Measurements from ENCODE around the gene PCBP3.

Gene PCBP3

GRCh38 chr21:45826676-45827301 lies 183.3 kb downstream of the PCBP3 start:
- no peak overlapping the region for H3K4me3 ChIP-seq (ENCODE audit: control insufficient read depth in 1 of 7, extremely low read depth in 1 of 7, insufficient read depth in 4 of 7, low read depth in 2 of 7, low read length in 6 of 7)

GRCh38 chr21:45827302-45827692 lies 183.8 kb downstream of the PCBP3 start:
- peaks cover 0 to 5% (median 0%) of the 10 kb centered on the region in 5 experiments for H3K27me3 ChIP-seq (replicated peaks in 2 of 5; ENCODE audit: control insufficient read depth in 4 of 5, insufficient read depth in 5 of 5, low read length in 4 of 5)
- H3K9me3 ChIP-seq (ENCODE audit: control extremely low read depth in 1 of 5, control insufficient read depth in 4 of 5, insufficient read depth in 2 of 5, low read depth in 1 of 5, low read length in 4 of 5), result peaks cover 0 to 3% (median 0%) of the 10 kb centered on the region in 5 experiments
- no peak overlapping the region for H3K4me3 ChIP-seq (ENCODE audit: control insufficient read depth in 1 of 7, extremely low read depth in 1 of 7, insufficient read depth in 4 of 7, low read depth in 2 of 7, low read length in 6 of 7)
- no peaks in the 10 kb centered on the region for H3K36me3 ChIP-seq (ENCODE audit: control insufficient read depth in 4 of 4, insufficient read depth in 4 of 4, low read length in 3 of 4)
- ChIA-PET POLR2A (interaction anchor here (0.6 kb wide), 1 partner anchor 33 kb away, joined by 3 read pairs; no protein-coding TSS in a partner anchor), CTCF (no interaction called here)
- 100% methylated on average over 4 of the region's 9 CpGs for WGBS (ENCODE audit: insufficient coverage)
- H3K4me1 ChIP-seq (ENCODE audit: control extremely low read depth in 1 of 4, control insufficient read depth in 4 of 4, insufficient read depth in 4 of 4, low read length in 3 of 4), result no peaks in the 10 kb centered on the region
- H3K27ac ChIP-seq (ENCODE audit: insufficient read depth in 1 of 2, low read depth in 1 of 2, low read length in 2 of 2, poor library complexity in 1 of 2, severe bottlenecking in 2 of 2), result no peak overlapping the region
- no peak for DNase-seq

More at GRCh38 chr21:45826676-45827301, 183.3 kb downstream of the PCBP3 start:
- Histone ChIP-seq H3K27me3 (replicated peaks in 2 of 5; ENCODE audit: control insufficient read depth in 4 of 5, insufficient read depth in 5 of 5, low read length in 4 of 5) (peaks cover 0 to 5% (median 0%) of the 10 kb centered on the region in 5 experiments), H3K9me3 (ENCODE audit: control extremely low read depth in 1 of 5, control insufficient read depth in 4 of 5, insufficient read depth in 2 of 5, low read depth in 1 of 5, low read length in 4 of 5) (no peaks in the 10 kb centered on the region), H3K36me3 (ENCODE audit: control insufficient read depth in 4 of 4, insufficient read depth in 4 of 4, low read length in 3 of 4) (no peaks in the 10 kb centered on the region), H3K27ac (ENCODE audit: insufficient read depth in 1 of 2, low read depth in 1 of 2, low read length in 2 of 2, poor library complexity in 1 of 2, severe bottlenecking in 2 of 2) (no peak overlapping the region), H3K4me1 (ENCODE audit: control extremely low read depth in 1 of 4, control insufficient read depth in 4 of 4, insufficient read depth in 4 of 4, low read length in 3 of 4) (no peaks in the 10 kb centered on the region)
- ChIA-PET POLR2A (no interaction called here), CTCF (no interaction called here)
- WGBS (ENCODE audit: insufficient coverage), result 97% methylated on average over 14 of the region's 16 CpGs
- no peak for DNase-seq

DNA sequence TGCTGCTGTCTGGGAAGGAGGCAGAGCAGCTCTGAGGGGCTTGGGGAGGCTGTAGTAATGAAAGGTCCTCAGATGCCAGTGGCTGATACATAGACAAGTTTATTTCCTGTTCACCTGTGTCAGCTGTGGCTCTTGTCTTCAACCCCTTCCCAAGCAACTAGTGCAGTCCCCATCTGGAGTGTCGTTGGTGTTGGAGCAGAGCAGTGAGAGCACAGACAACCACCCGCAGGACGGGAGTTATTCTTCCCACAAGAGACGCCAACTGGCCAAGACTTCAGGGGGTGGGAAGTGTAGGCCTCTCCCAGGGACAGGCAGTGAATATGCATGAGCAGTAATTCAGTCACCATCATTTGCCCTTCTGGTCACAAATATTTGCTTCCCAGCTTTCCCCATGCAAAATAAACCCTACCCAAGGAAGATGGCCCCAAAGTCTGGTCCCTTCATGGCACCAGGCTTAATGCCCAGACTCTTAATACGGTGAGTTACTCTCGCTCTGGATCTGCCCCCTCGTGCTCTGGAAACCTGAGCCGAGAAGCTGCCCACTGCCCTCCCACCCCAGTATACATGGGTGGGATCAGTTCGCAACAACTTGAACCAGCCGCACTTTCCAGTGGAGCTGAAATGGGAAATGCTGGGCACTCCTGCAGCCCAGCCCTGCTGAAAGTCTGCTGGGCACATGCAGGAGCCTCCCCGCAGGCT lies 184.5 kb downstream of the PCBP3 start:
- ChIA-PET CTCF (interaction anchor here (1.3 kb wide), 1 partner anchor 14 kb away, joined by 4 read pairs; no protein-coding TSS in a partner anchor), POLR2A (interaction anchor here (0.6 kb wide), 1 partner anchor 32 kb away, joined by 3 read pairs; no protein-coding TSS in a partner anchor)
- Histone ChIP-seq H3K4me1 (ENCODE audit: control extremely low read depth in 1 of 4, control insufficient read depth in 4 of 4, insufficient read depth in 4 of 4, low read length in 3 of 4) (no peaks in the 10 kb centered on the region), H3K4me3 (ENCODE audit: control insufficient read depth in 1 of 7, extremely low read depth in 1 of 7, insufficient read depth in 4 of 7, low read depth in 2 of 7, low read length in 6 of 7) (no peak overlapping the region), H3K27me3 (replicated peaks in 2 of 5; ENCODE audit: control insufficient read depth in 4 of 5, insufficient read depth in 5 of 5, low read length in 4 of 5) (peaks cover 0 to 5% (median 0%) of the 10 kb centered on the region in 5 experiments), H3K27ac (ENCODE audit: insufficient read depth in 1 of 2, low read depth in 1 of 2, low read length in 2 of 2, poor library complexity in 1 of 2, severe bottlenecking in 2 of 2) (no peak overlapping the region), H3K9me3 (ENCODE audit: control extremely low read depth in 1 of 5, control insufficient read depth in 4 of 5, insufficient read depth in 2 of 5, low read depth in 1 of 5, low read length in 4 of 5) (peaks cover 0 to 8% (median 0%) of the 10 kb centered on the region in 5 experiments), H3K36me3 (ENCODE audit: control insufficient read depth in 4 of 4, insufficient read depth in 4 of 4, low read length in 3 of 4) (no peaks in the 10 kb centered on the region)
- DNase-seq, result no peak
- WGBS (ENCODE audit: insufficient coverage), result 98% methylated on average over 10 of the region's 11 CpGs

- no peak for DNase-seq
- ChIA-PET CTCF (interaction anchor here (1.3 kb wide), 1 partner anchor 14 kb away, joined by 4 read pairs; no protein-coding TSS in a partner anchor), POLR2A (interaction anchor here (0.7 kb wide), 1 partner anchor 279 kb away, joined by 3 read pairs; no protein-coding TSS in a partner anchor)
- peaks cover 0 to 3% (median 0%) of the 10 kb centered on the region in 5 experiments for H3K27me3 ChIP-seq (replicated peaks in 2 of 5; ENCODE audit: control insufficient read depth in 4 of 5, insufficient read depth in 5 of 5, low read length in 4 of 5)
- no peak overlapping the region for H3K4me3 ChIP-seq (ENCODE audit: control insufficient read depth in 1 of 7, extremely low read depth in 1 of 7, insufficient read depth in 4 of 7, low read depth in 2 of 7, low read length in 6 of 7)
- no peaks in the 10 kb centered on the region for H3K36me3 ChIP-seq (ENCODE audit: control insufficient read depth in 4 of 4, insufficient read depth in 4 of 4, low read length in 3 of 4)
- H3K4me1 ChIP-seq (ENCODE audit: control extremely low read depth in 1 of 4, control insufficient read depth in 4 of 4, insufficient read depth in 4 of 4, low read length in 3 of 4), result no peaks in the 10 kb centered on the region
- WGBS (ENCODE audit: insufficient coverage), result 96% methylated on average over 25 of the region's 26 CpGs
- H3K9me3 ChIP-seq (ENCODE audit: control extremely low read depth in 1 of 5, control insufficient read depth in 4 of 5, insufficient read depth in 2 of 5, low read depth in 1 of 5, low read length in 4 of 5), result peaks cover 0 to 8% (median 0%) of the 10 kb centered on the region in 5 experiments
- H3K27ac ChIP-seq (ENCODE audit: insufficient read depth in 1 of 2, low read depth in 1 of 2, low read length in 2 of 2, poor library complexity in 1 of 2, severe bottlenecking in 2 of 2), result no peak overlapping the region
Observed at GRCh38 chr21:45828580-45829570, 185.3 kb downstream of the PCBP3 start.

GRCh38 chr21:45829668-45830067 lies 186.1 kb downstream of the PCBP3 start:
- no peak overlapping the region for H3K4me3 ChIP-seq (ENCODE audit: control insufficient read depth in 1 of 7, extremely low read depth in 1 of 7, insufficient read depth in 4 of 7, low read depth in 2 of 7, low read length in 6 of 7)
- no peaks in the 10 kb centered on the region for H3K27me3 ChIP-seq (replicated peaks in 2 of 5; ENCODE audit: control insufficient read depth in 4 of 5, insufficient read depth in 5 of 5, low read length in 4 of 5)
- no peaks in the 10 kb centered on the region for H3K36me3 ChIP-seq (ENCODE audit: control insufficient read depth in 4 of 4, insufficient read depth in 4 of 4, low read length in 3 of 4)
- ChIA-PET CTCF (interaction anchor here (1.3 kb wide), 1 partner anchor 13 kb away, joined by 4 read pairs; no protein-coding TSS in a partner anchor), POLR2A (interaction anchor here (0.7 kb wide), 1 partner anchor 278 kb away, joined by 3 read pairs; no protein-coding TSS in a partner anchor)
- no peaks in the 10 kb centered on the region for H3K4me1 ChIP-seq (ENCODE audit: control extremely low read depth in 1 of 4, control insufficient read depth in 4 of 4, insufficient read depth in 4 of 4, low read length in 3 of 4)
- no peak for DNase-seq
- H3K27ac ChIP-seq (ENCODE audit: insufficient read depth in 1 of 2, low read depth in 1 of 2, low read length in 2 of 2, poor library complexity in 1 of 2, severe bottlenecking in 2 of 2), result no peak overlapping the region
- peaks cover 0 to 8% (median 0%) of the 10 kb centered on the region in 5 experiments for H3K9me3 ChIP-seq (ENCODE audit: control extremely low read depth in 1 of 5, control insufficient read depth in 4 of 5, insufficient read depth in 2 of 5, low read depth in 1 of 5, low read length in 4 of 5)
- 98% methylated on average over 7 of the region's 7 CpGs for WGBS (ENCODE audit: insufficient coverage)

GRCh38 chr21:45830221-45830640 lies 186.7 kb downstream of the PCBP3 start:
- 98% methylated on average over 11 of the region's 11 CpGs for WGBS (ENCODE audit: insufficient coverage)
- Histone ChIP-seq H3K36me3 (ENCODE audit: control insufficient read depth in 4 of 4, insufficient read depth in 4 of 4, low read length in 3 of 4) (no peaks in the 10 kb centered on the region), H3K27me3 (replicated peaks in 2 of 5; ENCODE audit: control insufficient read depth in 4 of 5, insufficient read depth in 5 of 5, low read length in 4 of 5) (no peaks in the 10 kb centered on the region), H3K4me1 (ENCODE audit: control extremely low read depth in 1 of 4, control insufficient read depth in 4 of 4, insufficient read depth in 4 of 4, low read length in 3 of 4) (no peaks in the 10 kb centered on the region), H3K9me3 (ENCODE audit: control extremely low read depth in 1 of 5, control insufficient read depth in 4 of 5, insufficient read depth in 2 of 5, low read depth in 1 of 5, low read length in 4 of 5) (peaks cover 0 to 8% (median 0%) of the 10 kb centered on the region in 5 experiments), H3K4me3 (ENCODE audit: control insufficient read depth in 1 of 7, extremely low read depth in 1 of 7, insufficient read depth in 4 of 7, low read depth in 2 of 7, low read length in 6 of 7) (no peak overlapping the region), H3K27ac (ENCODE audit: insufficient read depth in 1 of 2, low read depth in 1 of 2, low read length in 2 of 2, poor library complexity in 1 of 2, severe bottlenecking in 2 of 2) (no peak overlapping the region)
- no peak for DNase-seq
- POLR2A ChIA-PET, result no interaction called here
- CTCF ChIA-PET, result no interaction called here

Measured in common myeloid progenitor, CD34-positive (primary cell).